ENCODE results near the gene TSPAN9.

Gene TSPAN9

GRCh38 chr12:3321881-3322280, 244.7 kb downstream of the TSPAN9 start:
- Histone ChIP-seq H3K27ac (ENCODE audit: poor library complexity, severe bottlenecking) (no peak overlapping the region), H3K4me1 (ENCODE audit: insufficient read depth, poor library complexity, severe bottlenecking) (no peaks in the 10 kb centered on the region), H3K4me3 (ENCODE audit: severe bottlenecking) (no peak overlapping the region), H3K27me3 (ENCODE audit: insufficient read depth, poor library complexity, severe bottlenecking) (no peaks in the 10 kb centered on the region), H3K36me3 (ENCODE audit: low read depth) (no peaks in the 10 kb centered on the region), H3K9me3 (ENCODE audit: severe bottlenecking) (no peaks in the 10 kb centered on the region)
- TF ChIP-seq, protein P1, sequence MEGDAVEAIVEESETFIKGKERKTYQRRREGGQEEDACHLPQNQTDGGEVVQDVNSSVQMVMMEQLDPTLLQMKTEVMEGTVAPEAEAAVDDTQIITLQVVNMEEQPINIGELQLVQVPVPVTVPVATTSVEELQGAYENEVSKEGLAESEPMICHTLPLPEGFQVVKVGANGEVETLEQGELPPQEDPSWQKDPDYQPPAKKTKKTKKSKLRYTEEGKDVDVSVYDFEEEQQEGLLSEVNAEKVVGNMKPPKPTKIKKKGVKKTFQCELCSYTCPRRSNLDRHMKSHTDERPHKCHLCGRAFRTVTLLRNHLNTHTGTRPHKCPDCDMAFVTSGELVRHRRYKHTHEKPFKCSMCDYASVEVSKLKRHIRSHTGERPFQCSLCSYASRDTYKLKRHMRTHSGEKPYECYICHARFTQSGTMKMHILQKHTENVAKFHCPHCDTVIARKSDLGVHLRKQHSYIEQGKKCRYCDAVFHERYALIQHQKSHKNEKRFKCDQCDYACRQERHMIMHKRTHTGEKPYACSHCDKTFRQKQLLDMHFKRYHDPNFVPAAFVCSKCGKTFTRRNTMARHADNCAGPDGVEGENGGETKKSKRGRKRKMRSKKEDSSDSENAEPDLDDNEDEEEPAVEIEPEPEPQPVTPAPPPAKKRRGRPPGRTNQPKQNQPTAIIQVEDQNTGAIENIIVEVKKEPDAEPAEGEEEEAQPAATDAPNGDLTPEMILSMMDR (IDR thresholded peaks at IDR 0.05; ENCODE audit: poor library complexity, severe bottlenecking), result no peak
- ATAC-seq (ENCODE audit: low read depth) (no peak), DNase-seq (ENCODE audit: low spot score) (no peak)

GRCh38 chr12:3323002-3323685, 246.0 kb downstream of the TSPAN9 start:
- no peaks in the 10 kb centered on the region for H3K36me3 ChIP-seq (ENCODE audit: low read depth)
- H3K4me3 ChIP-seq (ENCODE audit: severe bottlenecking), result no peak overlapping the region
- no peak for ATAC-seq (ENCODE audit: low read depth)
- TF ChIP-seq, protein P1 (IDR thresholded peaks at IDR 0.05; ENCODE audit: poor library complexity, severe bottlenecking), result no peak
- H3K27ac ChIP-seq (ENCODE audit: poor library complexity, severe bottlenecking), result no peak overlapping the region
- no peaks in the 10 kb centered on the region for H3K4me1 ChIP-seq (ENCODE audit: insufficient read depth, poor library complexity, severe bottlenecking)
- no peaks in the 10 kb centered on the region for H3K9me3 ChIP-seq (ENCODE audit: severe bottlenecking)
- DNase-seq (ENCODE audit: low spot score), result no peak
- no peaks in the 10 kb centered on the region for H3K27me3 ChIP-seq (ENCODE audit: insufficient read depth, poor library complexity, severe bottlenecking)

DNA sequence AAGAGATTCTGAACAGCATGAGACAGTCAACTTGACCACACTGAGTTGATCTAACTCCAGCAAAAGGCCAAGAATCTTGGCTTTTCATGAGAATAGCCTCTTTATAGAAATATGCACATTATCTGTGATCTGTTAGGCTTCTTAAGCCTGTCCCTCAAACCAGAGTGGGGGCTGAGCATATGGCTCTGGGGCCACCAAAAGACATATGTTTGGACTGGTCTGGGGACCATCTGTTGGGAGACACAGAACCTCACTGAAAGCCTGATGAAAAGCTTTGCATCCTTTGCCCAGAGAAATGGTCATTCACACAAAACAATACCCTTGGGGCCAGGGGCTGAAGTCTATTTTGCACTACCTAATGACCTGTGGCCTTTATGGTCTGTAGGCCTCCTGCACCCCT, 248.6 kb downstream of the TSPAN9 start:
- H3K27ac ChIP-seq (ENCODE audit: poor library complexity, severe bottlenecking), result no peak overlapping the region
- DNase-seq (ENCODE audit: low spot score) (no peak), ATAC-seq (ENCODE audit: low read depth) (no peak)
- H3K4me1 ChIP-seq (ENCODE audit: insufficient read depth, poor library complexity, severe bottlenecking), result no peaks in the 10 kb centered on the region
- TF ChIP-seq, protein P1 (IDR thresholded peaks at IDR 0.05; ENCODE audit: poor library complexity, severe bottlenecking), result no peak
- no peaks in the 10 kb centered on the region for H3K27me3 ChIP-seq (ENCODE audit: insufficient read depth, poor library complexity, severe bottlenecking)
- no peaks in the 10 kb centered on the region for H3K36me3 ChIP-seq (ENCODE audit: low read depth)
- no peaks in the 10 kb centered on the region for H3K9me3 ChIP-seq (ENCODE audit: severe bottlenecking)
- H3K4me3 ChIP-seq (ENCODE audit: severe bottlenecking), result no peak overlapping the region

DNA sequence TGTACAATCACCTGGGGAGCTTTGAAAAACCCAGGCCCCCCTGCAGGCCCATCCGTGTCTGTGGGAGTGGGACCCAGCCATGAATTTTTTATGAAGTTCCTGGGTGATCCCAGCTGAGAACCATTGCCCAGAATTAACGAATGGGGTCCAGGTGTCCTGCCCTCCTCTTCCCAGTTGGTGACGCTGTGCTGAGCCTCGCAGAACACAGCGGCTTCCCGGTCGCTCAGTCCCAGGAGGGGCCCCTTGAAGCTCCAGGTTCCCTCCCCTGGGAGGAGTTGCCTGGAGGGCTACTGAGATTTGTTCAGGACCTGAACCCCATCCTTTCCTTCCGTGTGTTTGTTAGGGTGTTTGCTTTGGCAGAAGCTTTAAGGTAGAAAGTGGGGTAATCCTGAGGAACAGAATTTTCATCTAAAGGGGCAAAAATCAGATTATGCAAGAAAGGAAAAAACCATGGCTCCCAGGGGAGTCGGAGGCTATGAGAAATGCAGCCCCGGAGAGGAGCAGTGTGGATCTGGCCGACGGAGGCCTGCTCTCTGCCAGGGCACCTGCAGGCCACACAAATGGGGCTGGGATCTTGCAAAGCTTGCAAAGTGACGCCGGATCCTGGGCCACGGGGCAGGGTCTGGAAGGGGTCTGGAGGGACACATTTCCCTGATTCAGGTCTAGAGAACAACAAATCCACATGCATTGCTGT, 249.1 kb downstream of the TSPAN9 start:
- Histone ChIP-seq H3K36me3 (ENCODE audit: low read depth) (no peaks in the 10 kb centered on the region), H3K27me3 (ENCODE audit: insufficient read depth, poor library complexity, severe bottlenecking) (no peaks in the 10 kb centered on the region), H3K27ac (ENCODE audit: poor library complexity, severe bottlenecking) (no peak overlapping the region), H3K4me1 (ENCODE audit: insufficient read depth, poor library complexity, severe bottlenecking) (no peaks in the 10 kb centered on the region), H3K4me3 (ENCODE audit: severe bottlenecking) (no peak overlapping the region), H3K9me3 (ENCODE audit: severe bottlenecking) (no peaks in the 10 kb centered on the region)
- TF ChIP-seq, protein P1 (IDR thresholded peaks at IDR 0.05; ENCODE audit: poor library complexity, severe bottlenecking), result no peak
- no peak for DNase-seq (ENCODE audit: low spot score)
- no peak for ATAC-seq (ENCODE audit: low read depth)
